Activated CD4-positive, alpha-beta T cell treated with anti-CD3 and anti-CD28 coated beads, Interleukin-2, amount 50 U/mL, for 16 hours (primary cell): ENCODE measurements around the gene TMEFF1.
"Not testable (repeated sequence)": the region's sequence is repeated elsewhere in the genome, so short reads cannot be mapped to it uniquely, and the experiment has no call there.

Experiments
- DNase-seq: peaks from one replicate; pipeline ENCODE4 v3.0.0-alpha.2; 2020

TMEFF1 gene

DNA sequence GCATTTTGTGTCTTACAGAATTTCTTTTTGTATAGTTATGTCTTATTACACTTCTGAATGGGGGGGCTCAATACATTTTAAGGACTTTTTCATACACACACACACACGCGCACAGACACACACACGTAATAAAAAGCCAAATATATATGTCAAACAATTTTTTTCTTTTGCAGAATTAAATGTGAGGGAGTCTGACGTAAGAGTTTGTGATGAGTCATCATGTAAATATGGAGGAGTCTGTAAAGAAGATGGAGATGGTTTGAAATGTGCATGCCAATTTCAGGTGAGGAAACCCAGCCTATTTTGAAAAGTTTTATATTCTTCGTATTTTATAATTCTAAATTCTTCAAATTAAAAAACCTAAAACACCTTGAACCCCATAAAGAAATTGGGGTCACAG, 25.6 kb downstream of the TMEFF1 start:
- no peak for DNase-seq

DNA sequence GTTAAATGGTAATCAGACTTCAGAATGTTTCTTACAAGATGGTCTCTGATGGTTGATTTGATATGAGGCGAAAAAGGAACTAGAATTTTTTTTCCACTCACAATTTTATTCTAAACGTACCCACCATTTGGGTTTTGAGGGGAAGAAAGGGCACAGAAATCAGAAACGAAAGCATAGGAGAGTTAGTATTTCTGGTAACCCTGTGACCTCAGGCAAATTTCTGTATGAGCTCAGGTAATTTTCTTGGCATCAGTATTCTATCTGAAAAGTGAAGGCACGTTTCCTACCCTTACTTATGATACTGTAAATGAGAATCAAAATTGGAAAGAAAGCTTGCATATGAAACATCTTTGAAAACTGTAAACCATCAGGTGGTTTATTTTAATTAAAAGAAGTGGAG, 26.5 kb downstream of the TMEFF1 start:
- no peak for DNase-seq

- DNase-seq: no peak
Measured at GRCh38 chr9:100499866-100500265, 26.9 kb downstream of the TMEFF1 start.

GRCh38 chr9:100505564-100506159, 32.7 kb downstream of the TMEFF1 start:
- DNase-seq: peak; percentile 71

GRCh38 chr9:100507350-100507749, 34.4 kb downstream of the TMEFF1 start:
- not testable (repeated sequence) for DNase-seq

DNA sequence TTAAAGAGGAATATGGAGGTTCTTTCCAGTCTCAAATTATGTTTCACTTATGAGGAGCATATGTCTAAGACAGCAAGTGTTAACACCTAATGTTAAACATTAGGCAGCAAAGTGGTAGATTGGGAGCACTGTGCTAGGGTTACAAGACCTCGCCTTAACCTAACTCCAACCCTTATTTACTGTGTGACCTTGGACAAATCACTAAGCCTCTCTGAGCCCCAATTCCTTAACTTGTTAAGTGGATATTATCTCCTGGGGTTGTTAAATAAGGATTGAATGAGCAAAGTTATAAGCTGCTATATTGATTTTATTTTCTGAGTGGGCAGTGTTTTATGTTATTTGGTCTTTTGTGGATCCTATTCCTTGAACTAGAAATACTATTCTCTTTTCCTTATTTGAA, 38.3 kb downstream of the TMEFF1 start:
- no peak for DNase-seq

DNA sequence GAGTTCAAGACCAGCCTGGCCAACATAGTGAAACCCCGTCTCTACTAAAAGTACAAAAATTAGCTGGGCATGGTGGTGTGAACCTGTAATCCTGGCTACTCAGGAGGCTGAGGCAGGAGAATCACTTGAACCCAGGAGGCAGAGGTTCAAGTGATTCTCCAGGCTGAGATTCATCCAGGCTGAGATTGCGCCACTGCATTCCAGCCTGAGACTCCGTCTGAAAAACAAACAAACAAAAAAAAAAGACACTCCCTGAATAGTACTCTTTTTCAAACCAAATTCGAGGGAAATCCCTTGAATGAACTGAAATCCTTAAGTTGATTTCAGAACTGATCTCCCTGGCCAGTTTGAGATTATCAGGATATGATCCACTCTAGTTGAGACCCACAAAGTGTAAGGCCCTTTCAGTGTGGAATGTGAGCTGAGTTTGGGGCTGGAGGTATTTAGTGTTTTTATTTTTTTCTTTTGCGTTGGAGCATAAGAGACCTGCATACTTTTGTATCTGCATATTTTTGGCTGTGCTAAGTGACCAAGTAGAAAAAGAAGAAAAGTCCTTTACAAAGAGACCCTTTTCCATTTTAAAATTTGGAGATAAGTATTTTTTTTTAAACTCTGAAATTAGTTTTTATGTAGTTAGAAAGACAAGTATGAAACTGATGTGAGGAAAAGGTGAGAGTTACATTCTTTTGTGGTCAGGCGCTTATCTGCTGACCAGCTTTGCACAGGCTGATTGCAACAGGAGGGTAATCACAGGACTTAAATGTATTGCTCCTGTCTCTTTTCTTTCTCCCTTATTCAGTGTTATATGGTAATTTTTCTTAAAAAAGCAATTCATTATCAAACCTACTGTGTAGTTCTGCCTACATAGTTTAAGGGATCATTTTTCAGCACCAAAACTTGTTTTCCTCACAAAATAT, 42.9 kb downstream of the TMEFF1 start:
- no peak for DNase-seq

GRCh38 chr9:100521282-100521681, 48.3 kb downstream of the TMEFF1 start:
- DNase-seq: no peak

- no peak for DNase-seq
Measured at GRCh38 chr9:100525563-100525962, 52.6 kb downstream of the TMEFF1 start.

- DNase-seq: not testable (repeated sequence)
Measured at GRCh38 chr9:100527180-100527794, 54.3 kb downstream of the TMEFF1 start.

GRCh38 chr9:100534401-100534800, 61.5 kb downstream of the TMEFF1 start:
- DNase-seq: no peak

DNA sequence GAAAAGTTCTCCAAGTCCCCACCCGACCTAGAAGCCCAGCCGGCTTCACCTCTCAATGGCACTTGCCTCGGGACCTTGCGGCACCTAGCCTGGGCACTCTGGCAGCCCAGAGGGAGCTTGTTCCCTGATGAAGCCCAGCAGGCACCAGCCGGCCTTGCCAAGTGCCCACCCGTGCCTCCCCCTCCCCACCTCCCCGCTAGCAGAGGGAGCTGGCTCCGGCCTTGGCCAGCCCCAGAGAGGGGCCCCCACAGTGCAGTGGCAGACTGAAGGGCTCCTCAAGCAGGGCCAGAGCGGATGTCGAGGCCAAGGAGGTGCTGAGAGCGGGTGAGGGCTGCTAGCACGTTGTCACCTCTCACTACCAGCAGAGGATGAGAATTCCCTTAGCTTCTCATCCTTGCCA, 67.4 kb downstream of the TMEFF1 start:
- no peak for DNase-seq

- DNase-seq: no peak
Measured at GRCh38 chr9:100549048-100549447, 76.1 kb downstream of the TMEFF1 start.

DNA sequence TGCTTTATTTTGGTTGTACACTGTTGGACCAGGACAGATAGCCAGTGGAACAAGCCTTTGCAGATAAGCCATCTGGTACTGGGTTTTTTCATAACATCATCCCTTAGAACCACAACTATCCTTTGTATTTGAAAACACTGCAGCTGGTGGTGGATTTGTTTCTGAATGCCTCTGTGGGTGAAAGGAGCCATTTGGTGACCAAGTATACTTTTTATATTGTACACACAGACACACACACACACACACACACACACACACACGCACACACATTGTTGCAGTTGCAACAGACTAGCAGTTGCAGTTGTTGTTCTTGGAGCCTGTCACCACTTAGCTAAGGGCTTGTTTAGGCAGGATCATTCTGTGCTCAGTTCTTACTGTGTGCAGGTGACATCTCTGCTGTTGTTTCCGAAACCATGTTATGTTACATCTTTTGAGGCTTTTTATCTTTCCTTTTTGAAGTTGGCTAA, 82.0 kb downstream of the TMEFF1 start:
- no peak for DNase-seq

DNA sequence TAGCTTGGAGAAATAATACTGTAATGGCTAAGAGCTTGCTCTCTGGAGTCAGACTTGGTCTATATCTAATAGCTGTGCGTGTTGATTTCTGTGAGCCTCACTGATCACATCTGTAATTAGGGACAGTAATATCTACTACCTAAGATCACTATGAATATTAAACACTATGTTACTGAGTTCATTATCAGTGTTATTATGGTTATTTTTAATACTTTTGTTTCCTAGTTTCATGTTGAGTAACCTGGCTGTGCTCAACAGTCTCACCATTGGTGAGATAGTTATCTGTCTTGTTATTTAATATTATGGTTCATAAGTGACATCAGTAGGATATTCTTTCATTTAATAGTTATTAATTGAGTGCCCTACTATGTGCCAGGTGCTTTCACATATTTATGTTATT, 82.5 kb downstream of the TMEFF1 start:
- DNase-seq: no peak

DNA sequence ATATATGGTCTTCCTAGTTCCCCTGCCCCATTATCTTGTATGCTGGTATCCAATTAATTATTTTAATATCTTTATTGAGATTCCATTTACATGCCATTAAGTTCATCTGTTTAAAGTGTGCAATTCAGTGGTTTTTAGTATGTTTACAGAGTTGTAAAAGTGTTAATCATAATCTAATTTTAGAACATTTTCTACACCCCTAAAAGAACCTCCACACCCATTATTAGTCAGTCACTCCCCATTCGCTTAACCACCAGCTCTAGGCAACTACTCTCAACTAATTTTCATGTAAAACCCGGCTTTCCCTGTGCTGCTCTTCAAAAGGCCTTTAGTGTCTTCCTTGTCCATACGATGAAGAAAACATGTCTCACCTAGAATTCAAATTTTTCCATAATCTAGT, 84.1 kb downstream of the TMEFF1 start:
- no peak for DNase-seq

- DNase-seq: no peak
Measured at GRCh38 chr9:100561256-100561655, 88.3 kb downstream of the TMEFF1 start.

- no peak for DNase-seq
Measured at GRCh38 chr9:100567856-100568255, 94.9 kb downstream of the TMEFF1 start.

DNA sequence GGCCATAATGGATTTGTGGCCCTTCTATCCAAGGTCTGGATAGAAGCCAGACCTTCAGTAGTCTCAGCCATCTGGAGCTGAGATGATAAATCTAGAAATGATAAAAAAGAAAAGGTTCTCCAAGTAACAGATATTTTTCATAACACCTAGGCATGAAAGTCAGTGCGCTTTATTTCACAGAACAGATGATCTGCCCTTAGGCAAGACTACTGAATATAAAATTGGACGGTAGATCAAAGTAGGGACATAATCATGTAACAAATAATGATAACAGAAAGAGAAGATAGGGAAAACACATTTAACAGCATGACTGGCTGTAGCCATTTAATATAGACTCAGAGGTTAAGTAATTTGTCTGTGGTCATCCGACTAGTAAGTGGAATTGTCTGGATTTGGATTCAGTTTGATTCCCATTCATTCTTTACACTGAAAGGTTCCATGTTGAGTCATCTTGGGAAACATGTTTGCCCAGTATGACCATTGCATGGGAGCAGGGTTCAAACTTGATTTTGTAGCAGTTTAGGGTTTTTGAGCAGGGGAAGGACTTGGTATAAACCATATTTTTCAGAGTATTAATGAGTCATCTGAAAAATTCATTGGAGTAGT, 100.8 kb downstream of the TMEFF1 start:
- DNase-seq: no peak

GRCh38 chr9:100575006-100575405, 102.1 kb downstream of the TMEFF1 start:
- no peak for DNase-seq

DNA sequence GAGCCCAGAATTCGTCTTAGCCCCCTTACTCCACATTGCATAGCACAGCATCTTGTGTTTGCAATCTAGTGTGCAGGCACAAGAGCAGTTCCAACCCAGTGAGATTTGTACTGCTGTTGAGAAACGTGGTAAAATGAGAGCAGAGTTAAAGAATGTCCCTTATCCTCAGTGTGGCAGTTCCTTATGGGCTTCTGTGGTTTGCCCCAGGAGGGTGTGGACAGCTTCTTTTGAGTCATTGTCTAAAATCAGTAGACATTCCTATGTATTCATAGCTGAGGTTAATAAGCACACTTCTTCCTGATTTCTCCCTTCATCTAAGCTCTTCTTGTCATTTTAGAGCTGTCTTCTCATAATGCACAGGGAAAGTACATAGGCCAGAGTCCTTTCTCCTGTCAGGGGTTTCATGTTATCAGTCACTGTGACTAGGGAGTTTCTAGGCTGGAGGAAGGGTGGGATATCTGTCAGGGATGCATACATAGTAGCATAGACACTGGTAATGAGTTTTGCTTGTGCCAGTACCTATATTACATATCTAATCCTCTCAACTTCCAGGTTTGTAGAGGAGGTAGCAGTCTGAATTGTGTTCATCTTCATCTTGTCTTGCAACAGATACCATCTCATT, 102.9 kb downstream of the TMEFF1 start:
- no peak for DNase-seq

DNA sequence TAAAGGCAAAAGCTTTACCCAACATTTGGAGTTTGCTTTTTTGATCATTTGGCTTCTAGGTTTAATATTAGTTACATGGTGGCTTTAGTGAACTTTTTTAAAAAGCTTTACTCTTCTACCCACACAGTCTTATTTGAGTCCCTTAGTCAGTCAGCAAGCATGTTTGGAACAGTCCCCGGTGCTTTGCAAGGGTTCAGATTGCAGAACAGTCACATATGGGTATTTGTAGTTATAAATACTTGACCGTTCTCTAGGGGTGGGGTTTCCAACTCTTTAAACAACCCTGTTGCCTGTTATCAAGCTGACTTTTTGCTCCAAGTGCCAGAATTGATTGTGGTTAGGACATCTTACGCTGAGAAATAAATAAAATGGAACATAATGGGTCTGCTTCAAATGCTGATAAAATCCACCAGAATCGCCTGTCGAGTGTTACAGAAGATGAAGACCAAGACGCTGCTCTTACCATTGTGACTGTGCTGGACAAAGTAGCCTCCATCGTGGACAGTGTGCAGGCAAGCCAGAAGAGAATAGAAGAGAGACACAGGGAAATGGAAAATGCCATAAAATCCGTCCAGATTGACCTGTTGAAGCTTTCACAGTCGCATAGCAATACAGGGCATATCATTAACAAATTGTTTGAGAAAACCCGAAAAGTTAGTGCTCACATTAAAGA, 105.0 kb downstream of the TMEFF1 start, which contains the start of gene CAVIN4:
TSS of gene CAVIN4 (plus strand) at position 304 of the 673 bp plus-strand sequence. CDS start at position 369, 65 bp downstream.
- no peak for DNase-seq
